Measurements from ENCODE around the gene VWA2.

The VWA2 gene

GRCh38 chr10:114308531-114309363 lies 69.7 kb downstream of the VWA2 start:
- peak in 3 of 42 donors; percentile 22 to 55 (median 31) for DNase-seq
- intact Hi-C loops (cut with DNase I): loop anchor here (10.0 kb wide), 1 partner anchor 156 kb away; no protein-coding TSS in a partner anchor

- no peak for DNase-seq
- intact Hi-C loops (cut with DNase I): loop anchor here (10.0 kb wide), 1 partner anchor 155 kb away; no protein-coding TSS in a partner anchor
Measured at GRCh38 chr10:114309364-114309651, 70.3 kb downstream of the VWA2 start.

- intact Hi-C loops (cut with DNase I): no loop called here
- DNase-seq: no peak
Measured at GRCh38 chr10:114310346-114310745, 71.3 kb downstream of the VWA2 start.

- intact Hi-C loops (cut with DNase I): no loop called here
- DNase-seq: no peak
Measured at GRCh38 chr10:114311023-114311422, 72.0 kb downstream of the VWA2 start.

DNA sequence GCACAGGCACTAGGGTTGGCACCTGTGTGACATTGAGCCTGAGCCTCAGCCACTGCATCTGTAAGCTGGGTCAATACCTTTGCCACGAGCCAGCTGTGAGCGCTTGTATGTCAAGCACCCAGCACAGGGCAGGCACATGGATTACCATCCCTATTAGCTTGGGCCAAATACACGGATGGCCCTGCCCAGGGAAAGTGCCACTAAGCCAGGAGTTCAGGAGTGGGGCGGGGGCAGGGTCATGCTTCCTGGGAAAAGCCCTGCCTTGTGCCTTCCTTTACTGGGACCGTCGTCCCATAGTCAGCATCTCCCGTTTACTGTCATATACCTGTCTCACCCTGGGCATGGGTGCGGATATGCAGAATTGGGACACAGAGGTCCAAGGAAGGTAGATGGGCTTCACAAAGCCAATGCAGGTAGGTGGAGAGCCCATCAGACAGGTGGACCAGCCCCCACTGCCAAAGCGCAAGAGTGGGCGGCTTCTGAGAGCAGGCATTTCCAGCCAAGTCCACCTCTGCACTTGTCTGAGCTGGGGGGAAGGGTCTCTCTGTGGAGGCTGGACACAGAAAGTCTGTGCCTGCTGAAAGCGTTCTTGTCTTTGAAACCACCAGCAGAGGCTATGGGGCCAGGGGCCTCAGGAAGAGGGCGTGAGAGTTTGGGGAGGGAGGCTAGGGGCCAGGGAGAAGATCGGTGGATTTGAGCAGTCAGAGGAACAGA lies 72.6 kb downstream of the VWA2 start:
- DNase-seq: no peak
- intact Hi-C loops (cut with DNase I): no loop called here

- intact Hi-C loops (cut with DNase I): no loop called here
- DNase-seq: no peak
Measured at GRCh38 chr10:114313139-114313538, 74.1 kb downstream of the VWA2 start.

- intact Hi-C loops (cut with DNase I): no loop called here
- no peak for DNase-seq
Measured at GRCh38 chr10:114313866-114314265, 74.8 kb downstream of the VWA2 start.

DNA sequence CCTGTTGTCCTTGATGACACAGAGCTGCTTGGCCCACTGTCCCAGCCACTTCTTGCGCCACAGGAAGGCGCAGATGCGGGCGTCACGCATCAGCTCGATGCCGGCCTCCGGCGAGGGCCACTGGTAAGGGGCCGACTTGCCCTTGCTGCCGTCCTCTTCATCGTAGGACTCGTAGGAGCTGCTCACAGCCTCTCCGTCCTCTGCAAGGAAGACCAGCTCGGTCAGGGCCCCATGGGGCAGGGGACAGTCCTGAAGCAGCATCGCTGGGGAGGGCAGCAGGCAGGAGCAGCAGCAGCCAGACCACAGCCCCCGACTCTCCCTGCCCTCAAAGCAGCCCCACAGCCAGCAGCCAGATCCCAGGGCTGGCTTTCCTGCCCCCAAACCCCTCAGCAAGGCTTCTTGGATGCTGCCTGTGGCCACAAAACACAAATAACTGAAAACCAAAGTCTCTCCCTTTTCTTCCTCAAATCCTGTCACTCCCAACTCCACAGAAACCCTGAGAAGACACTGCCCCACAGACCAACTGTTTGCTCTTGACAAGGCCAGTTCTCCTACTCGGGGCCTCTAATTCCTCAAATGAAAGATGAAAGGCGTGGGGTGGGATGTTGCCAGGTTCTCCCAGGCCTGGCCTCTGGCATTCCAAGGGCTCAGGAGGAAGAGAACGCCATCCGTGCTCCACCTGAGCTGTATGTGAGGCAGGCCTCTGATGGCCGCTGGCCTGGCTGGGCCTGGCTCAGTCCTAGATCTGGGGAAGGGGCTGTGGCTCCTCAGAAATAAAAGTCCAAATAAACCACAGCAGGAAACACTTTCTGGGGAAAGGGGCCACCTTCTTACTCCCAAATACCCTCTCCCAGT lies 76.7 kb downstream of the VWA2 start:
- DNase-seq: no peak
- intact Hi-C loops (cut with DNase I): no loop called here

DNA sequence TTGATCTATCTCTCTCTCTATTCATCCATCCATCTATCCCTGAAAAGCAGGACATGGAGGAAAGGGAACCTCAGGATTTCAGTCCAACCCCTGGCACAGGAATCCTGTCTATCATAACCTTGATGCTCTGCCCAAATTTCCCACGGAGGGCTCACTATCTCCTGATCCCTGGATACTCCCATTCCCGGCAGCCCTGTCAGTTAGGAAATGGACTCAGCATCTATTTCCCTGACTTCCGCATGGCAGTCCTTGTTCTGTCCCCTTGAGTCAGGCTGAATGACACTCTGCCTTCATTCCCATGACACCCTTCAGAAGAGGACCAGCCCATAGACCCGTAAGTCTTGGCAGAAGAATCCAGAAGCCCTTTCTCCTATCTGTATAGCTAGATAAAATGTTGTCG lies 77.7 kb downstream of the VWA2 start:
- DNase-seq: no peak
- intact Hi-C loops (cut with DNase I): no loop called here

GRCh38 chr10:114319406-114320248 lies 80.6 kb downstream of the VWA2 start:
- no peak for DNase-seq
- intact Hi-C loops (cut with DNase I): no loop called here

DNA sequence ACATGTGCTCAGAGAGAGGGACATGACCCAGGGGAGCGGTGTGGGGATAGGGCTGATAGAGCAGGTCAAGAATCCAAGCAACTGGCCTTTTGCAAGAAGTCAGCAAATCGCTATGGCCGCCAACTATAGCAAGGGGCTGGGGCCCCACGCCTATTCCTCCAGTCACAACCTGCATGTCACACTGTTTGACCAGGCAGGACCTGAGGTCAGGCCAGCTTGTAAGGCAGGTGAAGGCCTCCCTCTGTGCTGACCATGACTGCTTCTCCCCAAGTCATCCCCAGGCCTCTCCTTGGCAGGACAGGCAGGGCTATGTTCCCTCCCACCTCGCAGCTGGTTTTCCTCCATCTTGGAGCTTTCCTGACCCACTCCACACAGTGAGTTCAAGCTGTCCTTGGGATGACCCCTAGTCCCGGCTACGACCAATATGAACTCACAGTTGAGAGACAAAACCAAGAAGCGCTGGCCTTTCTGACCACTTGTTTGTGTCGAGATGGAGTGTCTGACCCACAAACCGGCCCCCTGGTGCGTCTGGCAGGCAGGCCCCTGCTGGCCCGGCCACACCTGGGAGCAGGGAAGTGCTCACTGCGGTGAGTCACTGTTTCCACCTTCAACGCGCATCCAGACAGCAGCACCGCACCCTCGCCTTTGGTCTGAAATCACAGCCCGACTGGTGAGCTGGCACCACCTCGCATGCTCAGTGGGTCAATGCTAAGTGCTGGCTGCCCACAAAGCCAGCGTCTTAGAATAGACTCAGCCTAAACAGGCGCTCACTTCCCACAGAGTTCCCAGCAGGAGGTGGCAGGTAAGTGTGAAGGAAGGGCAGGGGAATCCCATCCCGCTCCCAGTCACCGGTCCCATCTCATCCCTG lies 81.4 kb downstream of the VWA2 start:
- intact Hi-C loops (cut with DNase I): no loop called here
- DNase-seq: no peak

DNA sequence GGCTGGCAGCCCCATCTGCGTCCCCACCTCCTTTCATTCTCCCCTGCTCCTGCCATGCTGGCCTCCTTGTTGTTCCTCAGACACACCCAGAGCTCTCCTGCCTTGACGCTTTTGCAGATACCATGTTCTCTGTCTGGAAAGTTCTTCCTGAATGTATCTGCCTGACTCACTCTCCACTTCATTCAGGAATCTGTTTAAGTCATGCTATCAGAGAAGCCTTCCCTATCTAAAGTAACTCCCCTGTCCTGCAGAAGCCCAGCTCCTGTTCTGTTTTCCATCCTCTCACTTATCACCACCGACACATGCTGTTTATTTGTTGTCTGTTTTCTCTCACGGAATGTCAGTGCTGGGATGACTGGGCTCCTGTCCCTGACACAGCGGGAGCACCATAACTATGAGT lies 83.3 kb downstream of the VWA2 start:
- intact Hi-C loops (cut with DNase I): no loop called here
- DNase-seq: no peak

- DNase-seq: no peak
- intact Hi-C loops (cut with DNase I): no loop called here
Measured at GRCh38 chr10:114323023-114323422, 84.0 kb downstream of the VWA2 start.

DNA sequence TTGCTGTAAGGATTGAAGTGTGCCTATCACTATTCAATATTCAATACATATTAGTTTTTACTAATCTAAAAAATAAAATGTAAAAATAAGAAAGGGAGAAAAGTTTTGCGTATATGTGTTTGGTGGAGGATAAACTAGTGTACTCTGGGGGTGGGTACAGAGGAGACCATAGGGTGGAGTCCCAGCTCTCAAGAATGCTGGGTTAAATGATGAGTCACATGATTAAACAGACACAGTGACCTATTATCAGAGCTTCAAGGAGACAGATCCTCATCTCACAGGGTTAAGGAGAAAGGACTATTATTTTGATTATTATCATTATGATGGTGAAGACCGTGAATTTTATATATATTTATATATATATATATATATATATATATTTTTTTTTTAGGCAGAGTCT lies 87.7 kb downstream of the VWA2 start:
- DNase-seq: no peak

DNA sequence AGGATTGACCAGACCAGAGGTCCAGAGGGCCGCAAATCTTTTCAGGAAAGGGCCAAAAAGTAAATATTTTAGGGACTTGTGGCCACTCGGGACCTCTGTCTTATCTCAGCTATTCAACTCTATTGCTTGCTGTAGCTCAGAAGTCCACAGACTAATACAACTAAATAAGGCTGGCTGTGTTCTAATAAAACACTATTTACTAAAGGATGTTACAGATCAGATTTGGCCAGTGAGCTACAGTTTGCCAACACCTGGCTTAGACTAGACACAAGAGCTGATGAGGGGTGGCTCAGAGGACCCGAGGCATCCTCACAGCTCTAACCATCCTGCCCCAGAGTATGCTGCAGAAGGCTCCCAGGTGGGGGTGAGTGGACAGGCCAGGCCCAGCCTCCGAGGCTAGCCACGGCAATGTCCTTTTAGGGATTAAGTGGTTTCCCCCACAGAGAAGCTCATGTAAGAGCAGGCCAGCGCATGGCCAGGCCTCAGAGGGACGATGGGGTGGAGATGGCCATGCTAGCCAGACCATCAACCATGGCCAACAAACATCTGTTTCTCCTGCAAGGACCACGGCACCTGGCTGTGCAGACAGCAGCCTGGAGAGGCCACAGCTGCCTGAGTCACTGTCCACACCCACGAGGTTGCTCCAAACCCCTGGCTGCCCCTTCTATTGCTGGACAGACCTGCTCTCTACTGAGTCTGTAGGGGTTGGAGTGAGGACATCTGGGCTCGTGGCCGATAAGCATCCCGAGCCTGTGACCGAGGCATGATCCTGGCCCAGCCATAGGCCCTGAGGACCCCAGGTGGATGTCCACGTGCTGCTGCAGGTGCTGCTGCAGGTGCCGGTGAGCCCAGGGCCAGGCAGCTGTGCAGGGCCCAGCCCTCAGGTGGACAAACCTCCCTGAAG lies 88.7 kb downstream of the VWA2 start:
- DNase-seq: no peak
- intact Hi-C loops (cut with DNase I): no loop called here

More for the DNA sequence above, 87.7 kb downstream of the VWA2 start:
- intact Hi-C loops (cut with DNase I): no loop called here

- DNase-seq: no peak
- intact Hi-C loops (cut with DNase I): no loop called here
Measured at GRCh38 chr10:114328441-114328812, 89.4 kb downstream of the VWA2 start.

DNA sequence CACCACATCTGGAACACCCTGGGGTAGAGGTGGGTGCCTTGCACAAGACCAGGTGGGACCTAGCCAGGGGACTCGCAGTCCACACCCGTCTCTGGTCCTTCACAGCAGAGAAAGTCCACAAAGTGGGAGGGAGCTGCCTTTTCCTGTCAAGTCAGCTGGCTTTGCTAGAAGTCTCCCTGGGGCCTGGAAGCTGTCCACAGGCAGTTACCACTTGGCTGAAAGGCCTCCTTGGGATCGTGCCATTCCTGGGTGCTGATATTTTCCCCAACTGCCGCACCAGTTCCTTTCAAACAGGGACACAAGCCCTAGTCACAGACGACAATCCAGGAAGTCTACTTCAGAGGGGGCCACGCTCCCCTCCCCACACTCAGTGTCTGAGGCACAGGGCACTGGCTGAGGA lies 89.8 kb downstream of the VWA2 start:
- intact Hi-C loops (cut with DNase I): no loop called here
- DNase-seq: peak in 29 of 42 donors; percentile 8 to 61 (median 31)
